Neural cell (in vitro differentiated cells): ENCODE measurements around the gene RHEX. TPM values are rescaled to one million over a fixed set of nuclear protein-coding genes. Genes with fewer than 3 reads are reported as not detected.

Experiments used
- H2AFZ ChIP-seq: fragments of 200-600, 300-800 bp; sonication (generic), shearing (Covaris generic); 2 replicates; pipeline ENCODE4 v1.6.0; 2014; ENCODE audit warnings: low read depth, mild to moderate bottlenecking, antibody characterized with exemption, low read length, moderate library complexity
- H3F3A ChIP-seq: fragments of 200-600 bp; shearing (Covaris generic); 2 replicates; pipeline ENCODE4 v1.6.1; 2016; ENCODE audit warnings: mild to moderate bottlenecking, moderate library complexity, mixed read lengths, antibody characterized with exemption, low read length; ENCODE audit not compliant: insufficient read depth, poor library complexity, severe bottlenecking
- H3K27ac ChIP-seq: fragments of 200-600, 300-800 bp; sonication (generic), shearing (Covaris generic); 2 replicates; pipeline ENCODE4 v1.5.1; 2014; ENCODE audit warnings: mild to moderate bottlenecking, low read length, moderate library complexity
- H3K27me3 ChIP-seq: fragments of 300-800, 200-600 bp; sonication (generic), shearing (Covaris generic); 2 replicates; pipeline ENCODE4 v1.6.0; 2014; ENCODE audit warnings: mild to moderate bottlenecking, low read depth, low read length, moderate library complexity; ENCODE audit not compliant: insufficient read depth
- H3K36me3 ChIP-seq: fragments of 300-800, 200-600 bp; sonication (generic), shearing (Covaris generic); 2 replicates; pipeline ENCODE4 v1.5.1; 2014; ENCODE audit warnings: mild to moderate bottlenecking, antibody characterized with exemption, low read length, moderate library complexity; ENCODE audit not compliant: insufficient read depth
- H3K4me2 ChIP-seq: fragments of 300-800, 200-600 bp; sonication (generic), shearing (Covaris generic); 2 replicates; pipeline ENCODE4 v1.6.0; 2014; ENCODE audit warnings: mild to moderate bottlenecking, low read length
- H3K4me3 ChIP-seq: fragments of 300-800, 200-600 bp; sonication (generic), shearing (Covaris generic); 2 replicates; pipeline ENCODE4 v1.5.1; 2014; ENCODE audit warnings: mild to moderate bottlenecking, low read length, moderate library complexity
- H3K79me2 ChIP-seq: fragments of 200-600 bp; shearing (Covaris generic); replicated peaks from 2 replicates; pipeline ENCODE4 v1.6.0; 2014; ENCODE audit warnings: mild to moderate bottlenecking, low read length, moderate library complexity; ENCODE audit not compliant: insufficient read depth
- H3K9ac ChIP-seq: fragments of 300-800, 200-600 bp; sonication (generic), shearing (Covaris generic); 2 replicates; pipeline ENCODE4 v1.6.1; 2016; ENCODE audit warnings: mild to moderate bottlenecking, low read length, mixed read lengths
- H3K9me2 ChIP-seq: fragments of 200-600 bp; shearing (Covaris generic); 2 replicates; pipeline ENCODE4 v1.6.1; 2016; ENCODE audit warnings: mild to moderate bottlenecking, low read length, mixed read lengths; ENCODE audit not compliant: insufficient read depth
- H3K9me3 ChIP-seq: fragments of 200-600, 300-800 bp; sonication (generic), shearing (Covaris generic); 2 replicates; pipeline ENCODE4 v1.6.1; 2016; ENCODE audit warnings: mild to moderate bottlenecking, mixed run types, low read length, moderate library complexity, mixed read lengths
- H4K20me1 ChIP-seq: fragments of 200-600 bp; shearing (Covaris generic); 2 replicates; pipeline ENCODE4 v1.6.1; 2016; ENCODE audit warnings: mild to moderate bottlenecking, mixed run types; ENCODE audit not compliant: insufficient read depth
- EP300 ChIP-seq: fragments of 450-650 bp; conservative IDR thresholded peaks from 2 replicates; pipeline ENCODE4 v1.6.1; 2014; ENCODE audit warnings: antibody characterized with exemption, mild to moderate bottlenecking, moderate library complexity; ENCODE audit not compliant: poor library complexity, severe bottlenecking
- EZH2 ChIP-seq: fragments of 200-600, 300-800 bp; shearing (Covaris generic), sonication (generic); IDR thresholded peaks from 2 replicates; pipeline ENCODE4 v1.6.1; 2014; ENCODE audit warnings: antibody characterized with exemption, low read length, borderline replicate concordance, mild to moderate bottlenecking; ENCODE audit not compliant: insufficient read depth, poor library complexity, severe bottlenecking
- MXI1 ChIP-seq: fragments of 450-650 bp; conservative IDR thresholded peaks from 2 replicates; pipeline ENCODE4 v1.6.1; 2014; ENCODE audit warnings: antibody characterized with exemption, mild to moderate bottlenecking; ENCODE audit not compliant: poor library complexity, severe bottlenecking
- POLR2AphosphoS5 ChIP-seq: IDR thresholded peaks from 2 replicates; pipeline ENCODE4 v1.6.1; 2012
- RAD21 ChIP-seq: fragments of 450-650 bp; conservative IDR thresholded peaks from 2 replicates; pipeline ENCODE4 v1.6.1; 2014; ENCODE audit warnings: antibody characterized with exemption, mild to moderate bottlenecking, moderate library complexity
- SMC3 ChIP-seq: fragments of 450-650 bp; conservative IDR thresholded peaks from 2 replicates; pipeline ENCODE4 v1.6.1; 2014; ENCODE audit warnings: antibody characterized with exemption, mild to moderate bottlenecking, moderate library complexity; ENCODE audit not compliant: poor library complexity
- TAF1 ChIP-seq: IDR thresholded peaks from 2 replicates; pipeline ENCODE4 v1.6.1; 2012; ENCODE audit warnings: low read depth
- polyA plus RNA-seq: library from polyadenylated mRNA; depleted of rRNA; stranded (reverse); fragments of >200 nt; gene quantifications from 2 replicates; pipeline ENCODE4 v1.2.3, GENCODE V29; 2014
- TF ChIP-seq, protein P1 (sequence below): fragments of 450-650 bp; IDR thresholded peaks from 2 replicates; pipeline ENCODE4 v1.5.1; 2014; ENCODE audit warnings: antibody characterized with exemption, mild to moderate bottlenecking, moderate library complexity; ENCODE audit not compliant: poor library complexity, severe bottlenecking
- TF ChIP-seq, protein P2 (sequence below): IDR thresholded peaks from 2 replicates; pipeline ENCODE4 v1.6.1; 2012; ENCODE audit warnings: borderline replicate concordance

The RHEX gene
- polyA plus RNA-seq, 1 donor from 2014 or later: not detected

- H3K4me3 ChIP-seq: no peak overlapping the region
- H3K27ac ChIP-seq: no peak overlapping the region
- H3K36me3 ChIP-seq: no peaks in the 10 kb centered on the region
- TF ChIP-seq EP300 (no peak), EZH2 (no peak), TAF1 (no peak), POLR2AphosphoS5 (no peak), MXI1 (no peak), RAD21 (no peak), SMC3 (no peak)
- TF ChIP-seq, protein P1, sequence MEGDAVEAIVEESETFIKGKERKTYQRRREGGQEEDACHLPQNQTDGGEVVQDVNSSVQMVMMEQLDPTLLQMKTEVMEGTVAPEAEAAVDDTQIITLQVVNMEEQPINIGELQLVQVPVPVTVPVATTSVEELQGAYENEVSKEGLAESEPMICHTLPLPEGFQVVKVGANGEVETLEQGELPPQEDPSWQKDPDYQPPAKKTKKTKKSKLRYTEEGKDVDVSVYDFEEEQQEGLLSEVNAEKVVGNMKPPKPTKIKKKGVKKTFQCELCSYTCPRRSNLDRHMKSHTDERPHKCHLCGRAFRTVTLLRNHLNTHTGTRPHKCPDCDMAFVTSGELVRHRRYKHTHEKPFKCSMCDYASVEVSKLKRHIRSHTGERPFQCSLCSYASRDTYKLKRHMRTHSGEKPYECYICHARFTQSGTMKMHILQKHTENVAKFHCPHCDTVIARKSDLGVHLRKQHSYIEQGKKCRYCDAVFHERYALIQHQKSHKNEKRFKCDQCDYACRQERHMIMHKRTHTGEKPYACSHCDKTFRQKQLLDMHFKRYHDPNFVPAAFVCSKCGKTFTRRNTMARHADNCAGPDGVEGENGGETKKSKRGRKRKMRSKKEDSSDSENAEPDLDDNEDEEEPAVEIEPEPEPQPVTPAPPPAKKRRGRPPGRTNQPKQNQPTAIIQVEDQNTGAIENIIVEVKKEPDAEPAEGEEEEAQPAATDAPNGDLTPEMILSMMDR: no peak
- TF ChIP-seq, protein P2, sequence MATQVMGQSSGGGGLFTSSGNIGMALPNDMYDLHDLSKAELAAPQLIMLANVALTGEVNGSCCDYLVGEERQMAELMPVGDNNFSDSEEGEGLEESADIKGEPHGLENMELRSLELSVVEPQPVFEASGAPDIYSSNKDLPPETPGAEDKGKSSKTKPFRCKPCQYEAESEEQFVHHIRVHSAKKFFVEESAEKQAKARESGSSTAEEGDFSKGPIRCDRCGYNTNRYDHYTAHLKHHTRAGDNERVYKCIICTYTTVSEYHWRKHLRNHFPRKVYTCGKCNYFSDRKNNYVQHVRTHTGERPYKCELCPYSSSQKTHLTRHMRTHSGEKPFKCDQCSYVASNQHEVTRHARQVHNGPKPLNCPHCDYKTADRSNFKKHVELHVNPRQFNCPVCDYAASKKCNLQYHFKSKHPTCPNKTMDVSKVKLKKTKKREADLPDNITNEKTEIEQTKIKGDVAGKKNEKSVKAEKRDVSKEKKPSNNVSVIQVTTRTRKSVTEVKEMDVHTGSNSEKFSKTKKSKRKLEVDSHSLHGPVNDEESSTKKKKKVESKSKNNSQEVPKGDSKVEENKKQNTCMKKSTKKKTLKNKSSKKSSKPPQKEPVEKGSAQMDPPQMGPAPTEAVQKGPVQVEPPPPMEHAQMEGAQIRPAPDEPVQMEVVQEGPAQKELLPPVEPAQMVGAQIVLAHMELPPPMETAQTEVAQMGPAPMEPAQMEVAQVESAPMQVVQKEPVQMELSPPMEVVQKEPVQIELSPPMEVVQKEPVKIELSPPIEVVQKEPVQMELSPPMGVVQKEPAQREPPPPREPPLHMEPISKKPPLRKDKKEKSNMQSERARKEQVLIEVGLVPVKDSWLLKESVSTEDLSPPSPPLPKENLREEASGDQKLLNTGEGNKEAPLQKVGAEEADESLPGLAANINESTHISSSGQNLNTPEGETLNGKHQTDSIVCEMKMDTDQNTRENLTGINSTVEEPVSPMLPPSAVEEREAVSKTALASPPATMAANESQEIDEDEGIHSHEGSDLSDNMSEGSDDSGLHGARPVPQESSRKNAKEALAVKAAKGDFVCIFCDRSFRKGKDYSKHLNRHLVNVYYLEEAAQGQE: no peak
- no peaks in the 10 kb centered on the region for H3K27me3 ChIP-seq
- no peaks in the 10 kb centered on the region for H3K9me3 ChIP-seq
- no peaks in the 10 kb centered on the region for H3K79me2 ChIP-seq
- H3F3A ChIP-seq: no peaks in the 10 kb centered on the region
- H3K9me2 ChIP-seq: no peaks in the 10 kb centered on the region
- no peak overlapping the region for H2AFZ ChIP-seq
- H4K20me1 ChIP-seq: no peaks in the 10 kb centered on the region
- no peak overlapping the region for H3K9ac ChIP-seq
- no peak overlapping the region for H3K4me2 ChIP-seq
Observed at GRCh38 chr1:206032380-206033140, 20.4 kb upstream of the RHEX start.

DNA sequence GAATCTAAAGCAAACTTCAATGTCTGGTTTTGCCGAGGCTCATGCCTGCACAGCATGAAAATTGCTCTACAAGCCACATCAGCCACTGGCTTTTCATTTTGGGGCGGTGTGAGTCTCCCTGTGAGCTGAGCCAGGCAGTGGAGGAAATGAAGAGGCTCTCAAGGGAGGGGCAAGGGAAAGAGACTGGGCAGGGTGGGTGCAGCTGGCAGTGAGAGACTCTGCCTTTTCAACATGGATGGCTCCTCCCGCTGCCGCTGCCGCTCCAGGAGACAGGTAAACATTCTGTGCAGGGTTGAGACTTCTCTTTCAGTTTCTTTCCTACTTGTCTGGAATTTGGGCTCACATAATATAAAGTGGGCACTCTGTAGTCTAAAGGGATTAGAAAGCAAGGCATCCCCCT lies 17.9 kb upstream of the RHEX start:
- no peak overlapping the region for H3K27ac ChIP-seq
- no peaks in the 10 kb centered on the region for H3K27me3 ChIP-seq
- H3K4me3 ChIP-seq: no peak overlapping the region
- TF ChIP-seq, protein P2: no peak
- TF ChIP-seq EP300 (no peak), MXI1 (no peak), RAD21 (no peak), POLR2AphosphoS5 (no peak), SMC3 (no peak), EZH2 (no peak), TAF1 (no peak)
- TF ChIP-seq, protein P1: no peak
- no peak overlapping the region for H3K9ac ChIP-seq
- no peaks in the 10 kb centered on the region for H3K79me2 ChIP-seq
- H3K4me2 ChIP-seq: no peak overlapping the region
- no peaks in the 10 kb centered on the region for H3K9me2 ChIP-seq
- no peaks in the 10 kb centered on the region for H4K20me1 ChIP-seq
- H3K36me3 ChIP-seq: no peaks in the 10 kb centered on the region
- H2AFZ ChIP-seq: no peak overlapping the region
- no peaks in the 10 kb centered on the region for H3F3A ChIP-seq
- no peaks in the 10 kb centered on the region for H3K9me3 ChIP-seq
